Measurements from ENCODE around the gene HSBP1L1.
A peak's percentile ranks its signal among the peaks of the same experiment; 100 is the strongest.

Gene HSBP1L1

GRCh38 chr18:79945118-79946042, 19.1 kb upstream of the HSBP1L1 start:
- no peak overlapping the region for H3K23ac ChIP-seq (ENCODE audit: low read length)
- no peak overlapping the region for H2BK12ac ChIP-seq (ENCODE audit: low read length)
- H2AFZ ChIP-seq (ENCODE audit: insufficient read depth, low read length, poor library complexity), result no peak overlapping the region
- H2BK120ac ChIP-seq (ENCODE audit: insufficient read depth, low read length, poor library complexity), result no peak overlapping the region
- H3K4ac ChIP-seq (ENCODE audit: low read depth, low read length), result no peak overlapping the region
- peaks cover 1% of the 10 kb centered on the region for H3K9me3 ChIP-seq (ENCODE audit: insufficient read depth, low read depth, low read length)
- no peaks in the 10 kb centered on the region for H3K27me3 ChIP-seq (ENCODE audit: insufficient read depth, low read length)
- no peaks in the 10 kb centered on the region for H3K79me2 ChIP-seq (ENCODE audit: control insufficient read depth, insufficient read depth, low read length, poor library complexity)
- H3K9ac ChIP-seq (ENCODE audit: low read length), result no peak overlapping the region
- H4K12ac ChIP-seq (ENCODE audit: low read depth, low read length), result no peak overlapping the region
- no CpG with 5 or more reads among the region's 17 CpGs for WGBS (ENCODE audit: extremely low coverage, insufficient coverage, insufficient read length)
- H3K4me3 ChIP-seq (ENCODE audit: low read depth, low read length), result no peak overlapping the region
- no peak overlapping the region for H3K18ac ChIP-seq (ENCODE audit: low read length)
- peaks cover 23% of the 10 kb centered on the region in 2 experiments for H3K36me3 ChIP-seq (ENCODE audit: control insufficient read depth in 1 of 2, insufficient read depth in 2 of 2, low read length in 2 of 2)
- no peak overlapping the region for H3K14ac ChIP-seq (ENCODE audit: low read length)
- H2BK5ac ChIP-seq (ENCODE audit: low read depth, low read length, poor library complexity), result no peak overlapping the region
- peaks cover 3 to 4% of the 10 kb centered on the region in 2 experiments for H3K4me1 ChIP-seq (ENCODE audit: control insufficient read depth in 1 of 2, insufficient read depth in 2 of 2, low read length in 2 of 2)
- H3K27ac ChIP-seq (ENCODE audit: low read depth, low read length), result no peak overlapping the region
- no peak overlapping the region for H2AK5ac ChIP-seq (ENCODE audit: low read length)
- DNase-seq, result no peak
- no peak overlapping the region for H4K91ac ChIP-seq (ENCODE audit: low read depth, low read length)
- no peaks in the 10 kb centered on the region for H3K79me1 ChIP-seq (ENCODE audit: low read length)
- no peak overlapping the region for H3K4me2 ChIP-seq (ENCODE audit: low read length)
- no peak overlapping the region for H4K8ac ChIP-seq (ENCODE audit: low read depth, low read length)

DNA sequence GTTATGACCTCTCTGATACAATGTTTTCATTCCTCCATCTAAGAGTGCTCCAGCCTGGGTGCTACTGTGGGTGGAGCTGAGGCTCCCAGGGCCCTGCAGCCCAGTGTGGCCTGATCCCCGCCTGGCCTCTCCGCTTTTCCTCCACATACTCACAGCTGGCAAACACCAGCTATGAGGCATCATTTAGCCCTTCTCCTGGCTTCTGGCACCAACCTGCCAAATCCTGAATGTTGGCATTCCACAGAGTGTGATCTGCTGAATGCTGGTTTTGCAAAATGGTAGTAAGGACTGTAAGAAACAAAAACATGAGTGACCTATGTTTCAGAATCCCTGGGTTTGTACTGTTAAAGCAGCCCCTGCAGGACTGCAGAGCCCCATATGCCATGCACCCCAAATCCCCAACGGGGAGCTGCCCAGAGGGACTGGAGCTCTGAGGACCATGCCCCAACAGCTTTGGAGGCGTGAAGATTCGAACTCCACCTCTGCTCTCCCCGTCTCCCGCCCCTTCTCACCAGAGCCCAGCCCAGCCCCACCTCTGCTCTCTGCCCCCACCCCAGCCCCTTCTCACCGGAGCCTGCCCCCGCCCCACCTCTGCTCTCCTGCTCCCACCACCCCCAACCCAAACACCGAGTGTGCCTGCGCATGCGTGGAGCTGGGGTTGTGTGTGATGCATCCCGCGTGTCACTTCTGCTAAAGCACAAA, 17.2 kb upstream of the HSBP1L1 start:
- H3K4me3 ChIP-seq (ENCODE audit: low read depth, low read length), result no peak overlapping the region
- H4K91ac ChIP-seq (ENCODE audit: low read depth, low read length), result no peak overlapping the region
- no peak overlapping the region for H2BK5ac ChIP-seq (ENCODE audit: low read depth, low read length, poor library complexity)
- H3K4ac ChIP-seq (ENCODE audit: low read depth, low read length), result no peak overlapping the region
- H3K4me1 ChIP-seq (ENCODE audit: control insufficient read depth in 1 of 2, insufficient read depth in 2 of 2, low read length in 2 of 2), result peaks cover 9 to 11% of the 10 kb centered on the region in 2 experiments
- no peak overlapping the region for H2AK5ac ChIP-seq (ENCODE audit: low read length)
- H2BK12ac ChIP-seq (ENCODE audit: low read length), result no peak overlapping the region
- no peak overlapping the region for H3K9ac ChIP-seq (ENCODE audit: low read length)
- H2AFZ ChIP-seq (ENCODE audit: insufficient read depth, low read length, poor library complexity), result no peak overlapping the region
- H3K9me3 ChIP-seq (ENCODE audit: insufficient read depth, low read depth, low read length), result peaks cover 2% of the 10 kb centered on the region
- peaks cover 5% of the 10 kb centered on the region for H3K27me3 ChIP-seq (ENCODE audit: insufficient read depth, low read length)
- no peak overlapping the region for H3K18ac ChIP-seq (ENCODE audit: low read length)
- peaks cover 7% of the 10 kb centered on the region for H3K79me2 ChIP-seq (ENCODE audit: control insufficient read depth, insufficient read depth, low read length, poor library complexity)
- peak; percentile 83 to 90 for DNase-seq
- no peak overlapping the region for H3K14ac ChIP-seq (ENCODE audit: low read length)
- H3K23ac ChIP-seq (ENCODE audit: low read length), result no peak overlapping the region
- no peak overlapping the region for H3K4me2 ChIP-seq (ENCODE audit: low read length)
- no peak overlapping the region for H4K12ac ChIP-seq (ENCODE audit: low read depth, low read length)
- WGBS (ENCODE audit: extremely low coverage, insufficient coverage, insufficient read length), result no CpG with 5 or more reads among the region's 14 CpGs
- no peak overlapping the region for H4K8ac ChIP-seq (ENCODE audit: low read depth, low read length)
- H3K27ac ChIP-seq (ENCODE audit: low read depth, low read length), result no peak overlapping the region
- H3K36me3 ChIP-seq (ENCODE audit: control insufficient read depth in 1 of 2, insufficient read depth in 2 of 2, low read length in 2 of 2), result peaks cover 12 to 16% of the 10 kb centered on the region in 2 experiments
- no peak overlapping the region for H2BK120ac ChIP-seq (ENCODE audit: insufficient read depth, low read length, poor library complexity)
- H3K79me1 ChIP-seq (ENCODE audit: low read length), result peaks cover 5% of the 10 kb centered on the region

DNA sequence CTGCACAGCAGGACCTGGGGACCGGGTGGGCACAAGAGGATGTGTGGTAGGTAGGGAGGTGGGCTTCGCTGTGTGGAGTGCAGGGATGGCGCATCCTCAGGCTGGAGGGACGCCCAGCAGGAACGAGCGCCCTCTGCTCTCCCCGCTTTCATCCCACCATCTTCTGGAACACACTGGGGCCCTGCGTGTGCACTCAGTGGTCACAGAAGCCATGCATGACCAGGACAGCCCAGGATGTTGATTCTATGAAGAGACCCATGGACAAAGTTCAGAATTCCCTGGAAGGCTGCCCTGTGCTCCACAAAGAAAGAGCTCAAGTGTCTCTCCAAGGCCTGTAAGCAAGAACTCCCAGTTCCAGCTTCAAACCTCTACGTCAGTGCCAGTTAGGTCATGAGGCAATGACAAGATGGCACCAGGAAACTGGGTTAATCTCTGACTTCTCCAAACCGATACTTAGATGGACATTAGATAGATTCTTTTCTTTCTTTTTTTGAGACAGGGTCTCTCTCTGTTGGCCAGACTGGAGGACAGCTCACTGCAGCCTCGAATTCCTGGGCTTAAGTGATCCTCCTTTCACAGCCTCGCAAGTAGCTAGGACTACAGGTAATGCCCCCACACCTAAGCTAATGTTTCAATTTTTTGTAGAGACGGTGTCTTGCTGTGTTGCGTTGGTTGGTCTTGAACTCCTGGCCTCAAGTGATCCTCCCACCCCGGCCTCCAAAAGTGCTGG, 16.4 kb upstream of the HSBP1L1 start:
- no peak for DNase-seq
- no peak overlapping the region for H2BK120ac ChIP-seq (ENCODE audit: insufficient read depth, low read length, poor library complexity)
- H2BK12ac ChIP-seq (ENCODE audit: low read length), result no peak overlapping the region
- no CpG with 5 or more reads among the region's 15 CpGs for WGBS (ENCODE audit: extremely low coverage, insufficient coverage, insufficient read length)
- H3K79me1 ChIP-seq (ENCODE audit: low read length), result peaks cover 5% of the 10 kb centered on the region
- peaks cover 7% of the 10 kb centered on the region for H3K79me2 ChIP-seq (ENCODE audit: control insufficient read depth, insufficient read depth, low read length, poor library complexity)
- H3K9ac ChIP-seq (ENCODE audit: low read length), result no peak overlapping the region
- no peak overlapping the region for H4K8ac ChIP-seq (ENCODE audit: low read depth, low read length)
- H3K4me1 ChIP-seq (ENCODE audit: control insufficient read depth in 1 of 2, insufficient read depth in 2 of 2, low read length in 2 of 2), result peaks cover 12 to 13% of the 10 kb centered on the region in 2 experiments
- no peak overlapping the region for H3K14ac ChIP-seq (ENCODE audit: low read length)
- no peak overlapping the region for H3K23ac ChIP-seq (ENCODE audit: low read length)
- no peak overlapping the region for H4K12ac ChIP-seq (ENCODE audit: low read depth, low read length)
- no peak overlapping the region for H3K4me2 ChIP-seq (ENCODE audit: low read length)
- no peak overlapping the region for H2BK5ac ChIP-seq (ENCODE audit: low read depth, low read length, poor library complexity)
- no peak overlapping the region for H3K4ac ChIP-seq (ENCODE audit: low read depth, low read length)
- no peak overlapping the region for H2AFZ ChIP-seq (ENCODE audit: insufficient read depth, low read length, poor library complexity)
- H2AK5ac ChIP-seq (ENCODE audit: low read length), result no peak overlapping the region
- no peak overlapping the region for H3K4me3 ChIP-seq (ENCODE audit: low read depth, low read length)
- no peak overlapping the region for H3K18ac ChIP-seq (ENCODE audit: low read length)
- H3K27me3 ChIP-seq (ENCODE audit: insufficient read depth, low read length), result peaks cover 7% of the 10 kb centered on the region
- H3K36me3 ChIP-seq (ENCODE audit: control insufficient read depth in 1 of 2, insufficient read depth in 2 of 2, low read length in 2 of 2), result peaks cover 8 to 12% of the 10 kb centered on the region in 2 experiments
- no peak overlapping the region for H4K91ac ChIP-seq (ENCODE audit: low read depth, low read length)
- H3K27ac ChIP-seq (ENCODE audit: low read depth, low read length), result no peak overlapping the region
- peaks cover 3% of the 10 kb centered on the region for H3K9me3 ChIP-seq (ENCODE audit: insufficient read depth, low read depth, low read length)

GRCh38 chr18:79948719-79949411, 15.6 kb upstream of the HSBP1L1 start:
- Histone ChIP-seq H2AK5ac (ENCODE audit: low read length) (no peak overlapping the region), H3K9me3 (ENCODE audit: insufficient read depth, low read depth, low read length) (peaks cover 3% of the 10 kb centered on the region), H3K36me3 (ENCODE audit: control insufficient read depth in 1 of 2, insufficient read depth in 2 of 2, low read length in 2 of 2) (peaks cover 5 to 7% of the 10 kb centered on the region in 2 experiments), H3K9ac (ENCODE audit: low read length) (no peak overlapping the region), H3K79me2 (ENCODE audit: control insufficient read depth, insufficient read depth, low read length, poor library complexity) (peaks cover 7% of the 10 kb centered on the region), H3K79me1 (ENCODE audit: low read length) (peaks cover 5% of the 10 kb centered on the region), H3K27ac (ENCODE audit: low read depth, low read length) (no peak overlapping the region), H3K27me3 (ENCODE audit: insufficient read depth, low read length) (peaks cover 9% of the 10 kb centered on the region), H4K8ac (ENCODE audit: low read depth, low read length) (no peak overlapping the region), H3K4me1 (ENCODE audit: control insufficient read depth in 1 of 2, insufficient read depth in 2 of 2, low read length in 2 of 2) (peaks cover 12 to 13% of the 10 kb centered on the region in 2 experiments), H3K23ac (ENCODE audit: low read length) (no peak overlapping the region), H2BK5ac (ENCODE audit: low read depth, low read length, poor library complexity) (no peak overlapping the region), H2BK12ac (ENCODE audit: low read length) (no peak overlapping the region), H3K14ac (ENCODE audit: low read length) (no peak overlapping the region), H2AFZ (ENCODE audit: insufficient read depth, low read length, poor library complexity) (no peak overlapping the region), H3K4me3 (ENCODE audit: low read depth, low read length) (no peak overlapping the region), H4K91ac (ENCODE audit: low read depth, low read length) (no peak overlapping the region), H3K4me2 (ENCODE audit: low read length) (no peak overlapping the region), H3K4ac (ENCODE audit: low read depth, low read length) (no peak overlapping the region), H2BK120ac (ENCODE audit: insufficient read depth, low read length, poor library complexity) (no peak overlapping the region), H3K18ac (ENCODE audit: low read length) (no peak overlapping the region), H4K12ac (ENCODE audit: low read depth, low read length) (no peak overlapping the region)
- no CpG with 5 or more reads among the region's 23 CpGs for WGBS (ENCODE audit: extremely low coverage, insufficient coverage, insufficient read length)
- no peak for DNase-seq

Data from trophoblast cell (in vitro differentiated cells and primary cell).